Stimulated activated naive B cell treated with anti-CD40 and anti-IgM and Interleukin-4, amounts not matched to agents 10 μg/mL and 1 μg/mL and 100 μg/mL, for 72 hours (primary cell): ENCODE data around the gene GMDS.

Experiments
- ATAC-seq, 2 donors: fragments of 150-1000 bp; cut with Tn5 transposase; replicated peaks; 2 replicates each; pipeline ENCODE4 v1.10.0; 2021; ENCODE audit warnings: moderate library complexity in 1 of 2
- DNase-seq: peaks from one replicate; pipeline ENCODE4 v3.0.0; 2021
- H3K27ac Mint-ChIP-seq: one replicate; pipeline ENCODE4 v1.8.0; 2022; ENCODE audit warnings: mild to moderate bottlenecking, mixed read lengths
- H3K27me3 Mint-ChIP-seq, 2 donors: one replicate each; pipeline ENCODE4 v1.8.0; 2022; ENCODE audit warnings: mixed read lengths in 2 of 2
- H3K36me3 Mint-ChIP-seq, 2 donors: one replicate each; pipeline ENCODE4 v1.8.0; 2022; ENCODE audit warnings: mixed read lengths in 2 of 2, mild to moderate bottlenecking in 1 of 2
- H3K4me1 Mint-ChIP-seq, 2 donors: one replicate each; pipeline ENCODE4 v1.8.0; 2022; ENCODE audit warnings: mixed read lengths in 2 of 2, mild to moderate bottlenecking in 1 of 2
- H3K4me3 Mint-ChIP-seq, 2 donors: one replicate each; pipeline ENCODE4 v1.8.0; 2022; ENCODE audit warnings: mild to moderate bottlenecking in 2 of 2, mixed read lengths in 2 of 2, moderate library complexity in 1 of 2
- H3K9me3 Mint-ChIP-seq, 2 donors: one replicate each; pipeline ENCODE4 v1.8.0; 2022; ENCODE audit warnings: mixed read lengths in 2 of 2, mild to moderate bottlenecking in 1 of 2

The GMDS gene

GRCh38 chr6:2186516-2186915, 58.9 kb downstream of the GMDS start:
- peaks cover 9 to 17% of the 10 kb centered on the region in 2 donors for H3K4me1 Mint-ChIP-seq
- DNase-seq (peak; percentile 23), ATAC-seq (peak; percentile 89 to 94)
- H3K36me3 Mint-ChIP-seq = peaks cover 1% of the 10 kb centered on the region in 2 donors
- no peaks in the 10 kb centered on the region for H3K9me3 Mint-ChIP-seq
- no peak overlapping the region for H3K4me3 Mint-ChIP-seq
- no peaks in the 10 kb centered on the region for H3K27me3 Mint-ChIP-seq
- H3K27ac Mint-ChIP-seq = no peak overlapping the region

GRCh38 chr6:2185466-2185865, 59.9 kb downstream of the GMDS start:
- H3K27ac Mint-ChIP-seq = no peak overlapping the region
- H3K27me3 Mint-ChIP-seq = no peaks in the 10 kb centered on the region
- DNase-seq (no peak), ATAC-seq (no peak)
- H3K4me1 Mint-ChIP-seq = peaks cover 11 to 21% of the 10 kb centered on the region in 2 donors
- no peaks in the 10 kb centered on the region for H3K9me3 Mint-ChIP-seq
- no peak overlapping the region for H3K4me3 Mint-ChIP-seq
- no peaks in the 10 kb centered on the region for H3K36me3 Mint-ChIP-seq

GRCh38 chr6:2184700-2185455, 60.5 kb downstream of the GMDS start:
- Mint-ChIP-seq H3K9me3 (no peaks in the 10 kb centered on the region), H3K27ac (no peak overlapping the region), H3K4me3 (no peak overlapping the region), H3K36me3 (no peaks in the 10 kb centered on the region), H3K4me1 (peaks cover 11 to 21% of the 10 kb centered on the region in 2 donors), H3K27me3 (no peaks in the 10 kb centered on the region)
- no peak for DNase-seq
- no peak for ATAC-seq

- Mint-ChIP-seq H3K36me3 (no peaks in the 10 kb centered on the region), H3K4me3 (no peak overlapping the region), H3K27ac (no peak overlapping the region), H3K27me3 (no peaks in the 10 kb centered on the region), H3K4me1 (peaks cover 11 to 16% of the 10 kb centered on the region in 2 donors), H3K9me3 (no peaks in the 10 kb centered on the region)
- ATAC-seq = no peak
- no peak for DNase-seq
These were observed 61.7 kb downstream of the GMDS start for GRCh38 chr6:2183752-2184151.

- Mint-ChIP-seq H3K4me1 (peaks cover 11 to 15% of the 10 kb centered on the region in 2 donors), H3K4me3 (no peak overlapping the region), H3K9me3 (peaks cover 2% of the 10 kb centered on the region in 2 donors), H3K27me3 (no peaks in the 10 kb centered on the region), H3K36me3 (peaks cover 0 to 3% of the 10 kb centered on the region in 2 donors), H3K27ac (no peak overlapping the region)
- no peak for ATAC-seq
- no peak for DNase-seq
These were observed 62.2 kb downstream of the GMDS start for GRCh38 chr6:2183246-2183645.

- Mint-ChIP-seq H3K36me3 (peaks cover 8 to 13% of the 10 kb centered on the region in 2 donors), H3K27ac (no peak overlapping the region), H3K4me3 (no peak overlapping the region), H3K4me1 (peaks cover 9 to 12% of the 10 kb centered on the region in 2 donors), H3K9me3 (peaks cover 9 to 11% of the 10 kb centered on the region in 2 donors), H3K27me3 (no peaks in the 10 kb centered on the region)
- DNase-seq = no peak
- ATAC-seq = no peak
These were observed 63.2 kb downstream of the GMDS start for GRCh38 chr6:2182251-2182650.

GRCh38 chr6:2181567-2181966, 63.8 kb downstream of the GMDS start:
- no peaks in the 10 kb centered on the region for H3K27me3 Mint-ChIP-seq
- no peak overlapping the region for H3K27ac Mint-ChIP-seq
- H3K9me3 Mint-ChIP-seq = peaks cover 11% of the 10 kb centered on the region in 2 donors
- H3K4me1 Mint-ChIP-seq = peaks cover 8 to 12% of the 10 kb centered on the region in 2 donors
- ATAC-seq (peak; percentile 42 to 63), DNase-seq (no peak)
- peaks cover 9 to 13% of the 10 kb centered on the region in 2 donors for H3K36me3 Mint-ChIP-seq
- no peak overlapping the region for H3K4me3 Mint-ChIP-seq

GRCh38 chr6:2179950-2180349, 65.5 kb downstream of the GMDS start:
- ATAC-seq (no peak), DNase-seq (no peak)
- Mint-ChIP-seq H3K4me1 (peaks cover 10 to 17% of the 10 kb centered on the region in 2 donors), H3K9me3 (peaks cover 11% of the 10 kb centered on the region in 2 donors), H3K36me3 (peaks cover 9 to 13% of the 10 kb centered on the region in 2 donors), H3K27ac (no peak overlapping the region), H3K4me3 (no peak overlapping the region), H3K27me3 (no peaks in the 10 kb centered on the region)

GRCh38 chr6:2179241-2179640, 66.2 kb downstream of the GMDS start:
- DNase-seq = no peak
- Mint-ChIP-seq H3K4me3 (no peak overlapping the region), H3K36me3 (peaks cover 9 to 13% of the 10 kb centered on the region in 2 donors), H3K27me3 (no peaks in the 10 kb centered on the region), H3K9me3 (peaks cover 11% of the 10 kb centered on the region in 2 donors), H3K27ac (no peak overlapping the region), H3K4me1 (peaks cover 9 to 17% of the 10 kb centered on the region in 2 donors)
- no peak for ATAC-seq

GRCh38 chr6:2178125-2178524, 67.3 kb downstream of the GMDS start:
- peaks cover 9 to 13% of the 10 kb centered on the region in 2 donors for H3K36me3 Mint-ChIP-seq
- no peak overlapping the region for H3K4me3 Mint-ChIP-seq
- peaks cover 8 to 21% of the 10 kb centered on the region in 2 donors for H3K4me1 Mint-ChIP-seq
- no peak for ATAC-seq
- H3K9me3 Mint-ChIP-seq = peaks cover 11% of the 10 kb centered on the region in 2 donors
- H3K27me3 Mint-ChIP-seq = no peaks in the 10 kb centered on the region
- DNase-seq = no peak
- H3K27ac Mint-ChIP-seq = no peak overlapping the region

GRCh38 chr6:2175825-2176224, 69.6 kb downstream of the GMDS start:
- no peak overlapping the region for H3K27ac Mint-ChIP-seq
- ATAC-seq (no peak), DNase-seq (no peak)
- H3K4me1 Mint-ChIP-seq = peaks cover 14 to 27% of the 10 kb centered on the region in 2 donors
- no peaks in the 10 kb centered on the region for H3K27me3 Mint-ChIP-seq
- H3K36me3 Mint-ChIP-seq = peaks cover 9 to 13% of the 10 kb centered on the region in 2 donors
- H3K4me3 Mint-ChIP-seq = no peak overlapping the region
- H3K9me3 Mint-ChIP-seq = peaks cover 11% of the 10 kb centered on the region in 2 donors

- DNase-seq (no peak), ATAC-seq (no peak)
- Mint-ChIP-seq H3K36me3 (peaks cover 9 to 11% of the 10 kb centered on the region in 2 donors), H3K27me3 (no peaks in the 10 kb centered on the region), H3K4me1 (peaks cover 14 to 28% of the 10 kb centered on the region in 2 donors), H3K4me3 (no peak overlapping the region), H3K9me3 (peaks cover 10% of the 10 kb centered on the region in 2 donors), H3K27ac (no peak overlapping the region)
These were observed 72.0 kb downstream of the GMDS start for GRCh38 chr6:2173203-2173961.

GRCh38 chr6:2171728-2172127, 73.7 kb downstream of the GMDS start:
- Mint-ChIP-seq H3K36me3 (no peaks in the 10 kb centered on the region), H3K4me3 (no peak overlapping the region), H3K27ac (no peak overlapping the region), H3K4me1 (peaks cover 13 to 26% of the 10 kb centered on the region in 2 donors), H3K9me3 (peaks cover 0 to 1% of the 10 kb centered on the region in 2 donors), H3K27me3 (no peaks in the 10 kb centered on the region)
- no peak for DNase-seq
- ATAC-seq = no peak

GRCh38 chr6:2168480-2168879, 76.9 kb downstream of the GMDS start:
- no peak for DNase-seq

More at GRCh38 chr6:2168480-2168879, 76.9 kb downstream of the GMDS start:
- Mint-ChIP-seq H3K4me1 (peaks cover 11 to 19% of the 10 kb centered on the region in 2 donors), H3K27me3 (no peaks in the 10 kb centered on the region), H3K4me3 (no peak overlapping the region), H3K27ac (no peak overlapping the region), H3K9me3 (peaks cover 0 to 10% of the 10 kb centered on the region in 2 donors), H3K36me3 (peaks cover 7 to 10% of the 10 kb centered on the region in 2 donors)
- ATAC-seq = no peak
